HepG2 (cell line): ENCODE results near the gene SIK3. TPM values are rescaled to one million over a fixed set of nuclear protein-coding genes. Genes with fewer than 3 reads are reported as not detected.

Experiments
- AGO2 ChIP-seq: fragments of 200-400 bp; formaldehyde crosslinking; optimal IDR thresholded peaks from 2 replicates; pipeline ENCODE3; 2017; ENCODE audit warnings: mild to moderate bottlenecking, low read depth, low read length, moderate library complexity
- CEBPG ChIP-seq: IDR thresholded peaks from 2 replicates; pipeline ENCODE4 v1.6.1; 2016
- EP300 ChIP-seq, 3 experiments: sonication (generic) in 1 of 3; formaldehyde crosslinking in 1 of 3; IDR thresholded peaks; 2 replicates each; pipeline versions ENCODE4 v1.5.1 to v1.6.1; 2011 to 2020; ENCODE audit warnings: low read depth in 2 of 3, low read length in 2 of 3, borderline replicate concordance in 1 of 3, improper control_type of control experiment in 1 of 3, mild to moderate bottlenecking in 1 of 3, missing genetic modification reagents in 1 of 3, moderate library complexity in 1 of 3
- HMG20A ChIP-seq: IDR thresholded peaks from 2 replicates; pipeline ENCODE4 v1.6.1; 2016; ENCODE audit warnings: borderline replicate concordance
- HNF4G ChIP-seq, 2 experiments: sonication (generic) in 1 of 2; formaldehyde crosslinking in 1 of 2; IDR thresholded peaks; 2 replicates each; pipeline versions ENCODE4 v1.4.0 to v1.6.1; 2011 to 2020; ENCODE audit warnings: borderline replicate concordance in 2 of 2, low read depth in 2 of 2, mild to moderate bottlenecking in 2 of 2, low read length in 1 of 2, missing genetic modification reagents in 1 of 2, moderate library complexity in 1 of 2
- HOXA3 ChIP-seq: sonication (generic); formaldehyde crosslinking; IDR thresholded peaks from 2 replicates; pipeline ENCODE4 v1.5.0; 2020; ENCODE audit warnings: missing genetic modification reagents
- PHF21A ChIP-seq: sonication (generic); formaldehyde crosslinking; IDR thresholded peaks from 2 replicates; pipeline ENCODE4 v1.5.0; 2020; ENCODE audit warnings: mild to moderate bottlenecking, missing genetic modification reagents
- POGK ChIP-seq: sonication (generic); formaldehyde crosslinking; conservative IDR thresholded peaks from 2 replicates; pipeline ENCODE4 v1.8.0; 2022; ENCODE audit warnings: mild to moderate bottlenecking, moderate library complexity, missing genetic modification reagents
- PTBP1 ChIP-seq: fragments of 200-400 bp; formaldehyde crosslinking; IDR thresholded peaks from 2 replicates; pipeline ENCODE4 v1.6.1; 2018; ENCODE audit warnings: low read length, low read depth; ENCODE audit not compliant: poor library complexity, severe bottlenecking
- RELA ChIP-seq: sonication (generic); formaldehyde crosslinking; IDR thresholded peaks from 2 replicates; pipeline ENCODE4 v1.4.0; 2020; ENCODE audit warnings: missing genetic modification reagents
- SKI ChIP-seq: fragments of 450-650 bp; IDR thresholded peaks from one replicate; pipeline ENCODE4 v1.6.1; 2018; ENCODE audit warnings: mild to moderate bottlenecking; ENCODE audit not compliant: partially characterized antibody
- SP140L ChIP-seq: sonication (generic); formaldehyde crosslinking; IDR thresholded peaks from 2 replicates; pipeline ENCODE4 v1.4.0; 2020; ENCODE audit warnings: missing genetic modification reagents, borderline replicate concordance
- TBL1XR1 ChIP-seq: fragments of 150-350 bp; IDR thresholded peaks from 2 replicates; pipeline ENCODE4 v1.6.1; 2014; ENCODE audit warnings: borderline replicate concordance, low read length; ENCODE audit not compliant: partially characterized antibody
- YEATS4 ChIP-seq: sonication (generic); formaldehyde crosslinking; IDR thresholded peaks from 2 replicates; pipeline ENCODE4 v1.4.0; 2020; ENCODE audit warnings: missing genetic modification reagents, borderline replicate concordance
- ZBTB43 ChIP-seq: sonication (generic); formaldehyde crosslinking; conservative IDR thresholded peaks from 2 replicates; pipeline ENCODE4 v1.4.0; 2020; ENCODE audit warnings: missing genetic modification reagents
- ZFP37 ChIP-seq: sonication (generic); formaldehyde crosslinking; IDR thresholded peaks from 2 replicates; pipeline ENCODE4 v1.4.0; 2020; ENCODE audit warnings: missing genetic modification reagents, borderline replicate concordance
- ZMYM4 ChIP-seq: sonication (generic); formaldehyde crosslinking; IDR thresholded peaks from 2 replicates; pipeline ENCODE4 v1.8.1; 2023; ENCODE audit warnings: mild to moderate bottlenecking, missing genetic modification reagents
- ZNF282 ChIP-seq: fragments of 450-650 bp; IDR thresholded peaks from 2 replicates; pipeline ENCODE4 v1.6.1; 2018; ENCODE audit not compliant: partially characterized antibody
- ZNF331 ChIP-seq: sonication (generic); formaldehyde crosslinking; IDR thresholded peaks from 2 replicates; pipeline ENCODE4 v1.4.0; 2020; ENCODE audit warnings: missing genetic modification reagents
- ZNF383 ChIP-seq: sonication (generic); formaldehyde crosslinking; IDR thresholded peaks from 2 replicates; pipeline ENCODE4 v1.4.0; 2020; ENCODE audit warnings: missing genetic modification reagents, mild to moderate bottlenecking, borderline replicate concordance
- ZNF703 ChIP-seq: sonication (generic); formaldehyde crosslinking; IDR thresholded peaks from 2 replicates; pipeline ENCODE4 v1.5.1; 2020; ENCODE audit warnings: missing genetic modification reagents, mild to moderate bottlenecking, moderate library complexity, borderline replicate concordance
- ZSCAN12 ChIP-seq: sonication (generic); formaldehyde crosslinking; IDR thresholded peaks from 2 replicates; pipeline ENCODE4 v1.9.0; 2021; ENCODE audit warnings: mild to moderate bottlenecking, missing genetic modification reagents
- polyA plus RNA-seq, 8 experiments: library from polyadenylated mRNA; depleted of rRNA in 3 of 8; stranded (reverse) in 7 of 8; unstranded in 1 of 8; fragments of >200 nt; fragmentation: Illumina TruSeq in 4 of 8; extraction: Trizol in 4 of 8; gene quantifications; 2 replicates each; pipeline versions ENCODE4 v1.2.1 to v1.2.3, GENCODE V29; 2011 to 2016; ENCODE audit warnings: low read depth in 4 of 8, missing spikeins in 1 of 8, mixed read lengths in 1 of 8; ENCODE audit not compliant: insufficient read depth in 1 of 8
- total RNA-seq, 5 experiments: library from RNA; depleted of rRNA; stranded (reverse); fragments of >200 nt; fragmentation: Illumina TruSeq; extraction: Trizol; gene quantifications; 2 replicates each; pipeline ENCODE4 v1.2.3, GENCODE V29; 2016; ENCODE audit warnings: low read depth in 1 of 5
- TF ChIP-seq, protein P1 (sequence below): sonication (generic); formaldehyde crosslinking; IDR thresholded peaks from 2 replicates; pipeline ENCODE4 v1.8.1; 2023; ENCODE audit warnings: mild to moderate bottlenecking, inconsistent platforms, moderate library complexity, missing genetic modification reagents, borderline replicate concordance
- TF ChIP-seq, protein P2 (sequence below): sonication (generic); formaldehyde crosslinking; IDR thresholded peaks from 2 replicates; pipeline ENCODE4 v1.5.0; 2020; ENCODE audit warnings: missing genetic modification reagents

Gene SIK3
- total and polyA plus RNA-seq, 2 of the 13 experiments (the other 11 are each of a cell fraction or from before 2014, with no cell fraction given): 5.7 to 9.8 TPM

GRCh38 chr11:116990061-116990473 is 108.2 kb downstream of the SIK3 start (continued):
- TF ChIP-seq HNF4G (IDR thresholded peaks at IDR 0.05; ENCODE audit: borderline replicate concordance, low read depth, low read length): peak; percentile 79
- TF ChIP-seq HNF4G (CRISPR knock-in tag; IDR thresholded peaks at IDR 0.05; ENCODE audit: borderline replicate concordance, low read depth): no peak
- TF ChIP-seq SP140L: no peak
- no peak for TF ChIP-seq ZSCAN12 (CRISPR knock-in tag)
- peak in 1 of 2 experiments; percentile 65; a peak in 1 of 4 replicates for TF ChIP-seq EP300 (IDR thresholded peaks at IDR 0.05; ENCODE audit: low read depth in 2 of 2, low read length in 2 of 2)
- no peak; the same call in 1 of the 2 replicates for TF ChIP-seq EP300 (CRISPR knock-in tag; IDR thresholded peaks at IDR 0.05; ENCODE audit: borderline replicate concordance)
- TF ChIP-seq HOXA3 (CRISPR knock-in tag): 0 out of 2 replicates have a peak, but pooled peaks have one; percentile 12
- no peak for TF ChIP-seq ZBTB43 (CRISPR knock-in tag)
- TF ChIP-seq SKI: peak; percentile 67
- TF ChIP-seq, protein P1, sequence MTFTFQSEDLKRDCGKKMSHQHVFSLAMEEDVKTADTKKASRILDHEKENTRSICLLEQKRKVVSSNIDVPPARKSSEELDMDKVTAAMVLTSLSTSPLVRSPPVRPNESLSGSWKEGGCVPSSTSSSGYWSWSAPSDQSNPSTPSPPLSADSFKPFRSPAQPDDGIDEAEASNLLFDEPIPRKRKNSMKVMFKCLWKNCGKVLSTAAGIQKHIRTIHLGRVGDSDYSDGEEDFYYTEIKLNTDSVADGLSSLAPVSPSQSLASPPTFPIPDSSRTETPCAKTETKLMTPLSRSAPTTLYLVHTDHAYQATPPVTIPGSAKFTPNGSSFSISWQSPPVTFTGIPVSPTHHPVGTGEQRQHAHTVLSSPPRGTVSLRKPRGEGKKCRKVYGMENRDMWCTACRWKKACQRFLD (CRISPR knock-in tag): no peak
- 0 out of 2 replicates have a peak, but pooled peaks have one; percentile 23 for TF ChIP-seq PHF21A
- TF ChIP-seq RELA: no peak
- peak; percentile 25; the same call in 1 of the 2 replicates for TF ChIP-seq ZNF331 (CRISPR knock-in tag)
- peak; percentile 29; the same call in 1 of the 2 replicates for TF ChIP-seq HMG20A (CRISPR knock-in tag)
- TF ChIP-seq POGK (CRISPR knock-in tag): no peak
- no peak for TF ChIP-seq ZNF703 (CRISPR knock-in tag)
- TF ChIP-seq ZNF282: no peak
- TF ChIP-seq CEBPG: no peak
- TF ChIP-seq AGO2: no peak
- TF ChIP-seq, protein P2, sequence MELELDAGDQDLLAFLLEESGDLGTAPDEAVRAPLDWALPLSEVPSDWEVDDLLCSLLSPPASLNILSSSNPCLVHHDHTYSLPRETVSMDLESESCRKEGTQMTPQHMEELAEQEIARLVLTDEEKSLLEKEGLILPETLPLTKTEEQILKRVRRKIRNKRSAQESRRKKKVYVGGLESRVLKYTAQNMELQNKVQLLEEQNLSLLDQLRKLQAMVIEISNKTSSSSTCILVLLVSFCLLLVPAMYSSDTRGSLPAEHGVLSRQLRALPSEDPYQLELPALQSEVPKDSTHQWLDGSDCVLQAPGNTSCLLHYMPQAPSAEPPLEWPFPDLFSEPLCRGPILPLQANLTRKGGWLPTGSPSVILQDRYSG (CRISPR knock-in tag): no peak
- TF ChIP-seq ZFP37: no peak
- TF ChIP-seq TBL1XR1: peak; percentile 32
- no peak for TF ChIP-seq PTBP1
- no peak for TF ChIP-seq ZNF383 (CRISPR knock-in tag)
- TF ChIP-seq ZMYM4 (CRISPR knock-in tag): peak; percentile 54; the same call in 1 of the 2 replicates
- TF ChIP-seq YEATS4: no peak
